Measurements from ENCODE around the gene STAC3. TPM values are rescaled to one million over a fixed set of nuclear protein-coding genes. Genes with fewer than 3 reads are reported as not detected.
A peak's percentile ranks its signal among the peaks of the same experiment; 100 is the strongest.

STAC3 gene
- total and polyA plus RNA-seq, 10 of the 15 experiments (the other 5 are each of a cell fraction or from before 2014, with no cell fraction given) = 0.49 to 9.9 (median 3.8) TPM

DNA sequence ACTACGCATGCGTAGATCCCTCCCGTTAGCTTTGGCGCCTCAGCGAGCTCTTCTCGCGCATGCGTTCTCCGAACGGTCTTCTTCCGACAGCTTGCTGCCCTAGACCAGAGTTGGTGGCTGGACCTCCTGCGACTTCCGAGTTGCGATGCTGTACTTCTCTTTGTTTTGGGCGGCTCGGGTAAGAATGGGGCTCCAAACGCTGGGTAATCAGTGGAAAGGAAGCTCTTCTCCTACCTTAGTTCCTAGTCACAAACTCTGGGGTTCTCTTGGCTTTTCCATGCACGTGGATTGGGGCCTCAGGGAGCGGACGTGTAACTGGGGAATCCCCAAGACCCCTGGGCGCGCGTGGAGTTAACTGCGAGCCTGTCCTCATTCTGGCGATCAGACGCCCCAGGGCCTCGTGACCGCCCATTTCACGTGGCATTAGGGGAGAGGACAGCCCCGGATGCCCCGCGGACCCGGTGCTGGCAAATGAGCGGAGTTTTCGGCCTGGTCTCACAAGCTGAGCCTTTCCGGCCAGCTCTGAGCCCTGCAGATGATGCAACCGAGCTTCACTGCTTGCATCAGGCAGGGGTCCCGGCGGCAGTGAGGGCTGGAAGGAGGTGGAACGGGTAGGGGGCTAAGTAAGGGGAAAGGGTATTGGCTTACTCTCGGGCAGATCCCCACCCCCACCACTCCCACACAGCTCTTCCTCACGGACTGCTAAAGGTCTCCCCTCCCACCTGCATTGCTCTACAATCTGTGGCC lies 21.2 kb downstream of the STAC3 start, which contains the start of gene SHMT2 (continued):
- TF ChIP-seq, protein P1, sequence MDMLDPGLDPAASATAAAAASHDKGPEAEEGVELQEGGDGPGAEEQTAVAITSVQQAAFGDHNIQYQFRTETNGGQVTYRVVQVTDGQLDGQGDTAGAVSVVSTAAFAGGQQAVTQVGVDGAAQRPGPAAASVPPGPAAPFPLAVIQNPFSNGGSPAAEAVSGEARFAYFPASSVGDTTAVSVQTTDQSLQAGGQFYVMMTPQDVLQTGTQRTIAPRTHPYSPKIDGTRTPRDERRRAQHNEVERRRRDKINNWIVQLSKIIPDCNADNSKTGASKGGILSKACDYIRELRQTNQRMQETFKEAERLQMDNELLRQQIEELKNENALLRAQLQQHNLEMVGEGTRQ (IDR thresholded peaks at IDR 0.05; ENCODE audit: borderline replicate concordance, low read depth, low read length) = peak; percentile 36
- TF ChIP-seq MTA2 (IDR thresholded peaks at IDR 0.05; ENCODE audit: low read depth) (peak; percentile 12; the same call in 1 of the 2 replicates), SMAD5 (IDR thresholded peaks at IDR 0.05; ENCODE audit: low read depth) (peak; percentile 67; the same call in 1 of the 2 replicates), POLR2AphosphoS5 (IDR thresholded peaks at IDR 0.05; ENCODE audit: low read length) (peak; percentile 78), NBN (IDR thresholded peaks at IDR 0.05) (peak; percentile 73)
- TF ChIP-seq, protein P2, sequence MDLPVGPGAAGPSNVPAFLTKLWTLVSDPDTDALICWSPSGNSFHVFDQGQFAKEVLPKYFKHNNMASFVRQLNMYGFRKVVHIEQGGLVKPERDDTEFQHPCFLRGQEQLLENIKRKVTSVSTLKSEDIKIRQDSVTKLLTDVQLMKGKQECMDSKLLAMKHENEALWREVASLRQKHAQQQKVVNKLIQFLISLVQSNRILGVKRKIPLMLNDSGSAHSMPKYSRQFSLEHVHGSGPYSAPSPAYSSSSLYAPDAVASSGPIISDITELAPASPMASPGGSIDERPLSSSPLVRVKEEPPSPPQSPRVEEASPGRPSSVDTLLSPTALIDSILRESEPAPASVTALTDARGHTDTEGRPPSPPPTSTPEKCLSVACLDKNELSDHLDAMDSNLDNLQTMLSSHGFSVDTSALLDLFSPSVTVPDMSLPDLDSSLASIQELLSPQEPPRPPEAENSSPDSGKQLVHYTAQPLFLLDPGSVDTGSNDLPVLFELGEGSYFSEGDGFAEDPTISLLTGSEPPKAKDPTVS (IDR thresholded peaks at IDR 0.05; ENCODE audit: low read depth, low read length) = no peak
- TF ChIP-seq, protein P3, sequence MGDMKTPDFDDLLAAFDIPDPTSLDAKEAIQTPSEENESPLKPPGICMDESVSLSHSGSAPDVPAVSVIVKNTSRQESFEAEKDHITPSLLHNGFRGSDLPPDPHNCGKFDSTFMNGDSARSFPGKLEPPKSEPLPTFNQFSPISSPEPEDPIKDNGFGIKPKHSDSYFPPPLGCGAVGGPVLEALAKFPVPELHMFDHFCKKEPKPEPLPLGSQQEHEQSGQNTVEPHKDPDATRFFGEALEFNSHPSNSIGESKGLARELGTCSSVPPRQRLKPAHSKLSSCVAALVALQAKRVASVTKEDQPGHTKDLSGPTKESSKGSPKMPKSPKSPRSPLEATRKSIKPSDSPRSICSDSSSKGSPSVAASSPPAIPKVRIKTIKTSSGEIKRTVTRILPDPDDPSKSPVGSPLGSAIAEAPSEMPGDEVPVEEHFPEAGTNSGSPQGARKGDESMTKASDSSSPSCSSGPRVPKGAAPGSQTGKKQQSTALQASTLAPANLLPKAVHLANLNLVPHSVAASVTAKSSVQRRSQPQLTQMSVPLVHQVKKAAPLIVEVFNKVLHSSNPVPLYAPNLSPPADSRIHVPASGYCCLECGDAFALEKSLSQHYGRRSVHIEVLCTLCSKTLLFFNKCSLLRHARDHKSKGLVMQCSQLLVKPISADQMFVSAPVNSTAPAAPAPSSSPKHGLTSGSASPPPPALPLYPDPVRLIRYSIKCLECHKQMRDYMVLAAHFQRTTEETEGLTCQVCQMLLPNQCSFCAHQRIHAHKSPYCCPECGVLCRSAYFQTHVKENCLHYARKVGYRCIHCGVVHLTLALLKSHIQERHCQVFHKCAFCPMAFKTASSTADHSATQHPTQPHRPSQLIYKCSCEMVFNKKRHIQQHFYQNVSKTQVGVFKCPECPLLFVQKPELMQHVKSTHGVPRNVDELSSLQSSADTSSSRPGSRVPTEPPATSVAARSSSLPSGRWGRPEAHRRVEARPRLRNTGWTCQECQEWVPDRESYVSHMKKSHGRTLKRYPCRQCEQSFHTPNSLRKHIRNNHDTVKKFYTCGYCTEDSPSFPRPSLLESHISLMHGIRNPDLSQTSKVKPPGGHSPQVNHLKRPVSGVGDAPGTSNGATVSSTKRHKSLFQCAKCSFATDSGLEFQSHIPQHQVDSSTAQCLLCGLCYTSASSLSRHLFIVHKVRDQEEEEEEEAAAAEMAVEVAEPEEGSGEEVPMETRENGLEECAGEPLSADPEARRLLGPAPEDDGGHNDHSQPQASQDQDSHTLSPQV (IDR thresholded peaks at IDR 0.05) = no peak
- TF ChIP-seq, protein P4, sequence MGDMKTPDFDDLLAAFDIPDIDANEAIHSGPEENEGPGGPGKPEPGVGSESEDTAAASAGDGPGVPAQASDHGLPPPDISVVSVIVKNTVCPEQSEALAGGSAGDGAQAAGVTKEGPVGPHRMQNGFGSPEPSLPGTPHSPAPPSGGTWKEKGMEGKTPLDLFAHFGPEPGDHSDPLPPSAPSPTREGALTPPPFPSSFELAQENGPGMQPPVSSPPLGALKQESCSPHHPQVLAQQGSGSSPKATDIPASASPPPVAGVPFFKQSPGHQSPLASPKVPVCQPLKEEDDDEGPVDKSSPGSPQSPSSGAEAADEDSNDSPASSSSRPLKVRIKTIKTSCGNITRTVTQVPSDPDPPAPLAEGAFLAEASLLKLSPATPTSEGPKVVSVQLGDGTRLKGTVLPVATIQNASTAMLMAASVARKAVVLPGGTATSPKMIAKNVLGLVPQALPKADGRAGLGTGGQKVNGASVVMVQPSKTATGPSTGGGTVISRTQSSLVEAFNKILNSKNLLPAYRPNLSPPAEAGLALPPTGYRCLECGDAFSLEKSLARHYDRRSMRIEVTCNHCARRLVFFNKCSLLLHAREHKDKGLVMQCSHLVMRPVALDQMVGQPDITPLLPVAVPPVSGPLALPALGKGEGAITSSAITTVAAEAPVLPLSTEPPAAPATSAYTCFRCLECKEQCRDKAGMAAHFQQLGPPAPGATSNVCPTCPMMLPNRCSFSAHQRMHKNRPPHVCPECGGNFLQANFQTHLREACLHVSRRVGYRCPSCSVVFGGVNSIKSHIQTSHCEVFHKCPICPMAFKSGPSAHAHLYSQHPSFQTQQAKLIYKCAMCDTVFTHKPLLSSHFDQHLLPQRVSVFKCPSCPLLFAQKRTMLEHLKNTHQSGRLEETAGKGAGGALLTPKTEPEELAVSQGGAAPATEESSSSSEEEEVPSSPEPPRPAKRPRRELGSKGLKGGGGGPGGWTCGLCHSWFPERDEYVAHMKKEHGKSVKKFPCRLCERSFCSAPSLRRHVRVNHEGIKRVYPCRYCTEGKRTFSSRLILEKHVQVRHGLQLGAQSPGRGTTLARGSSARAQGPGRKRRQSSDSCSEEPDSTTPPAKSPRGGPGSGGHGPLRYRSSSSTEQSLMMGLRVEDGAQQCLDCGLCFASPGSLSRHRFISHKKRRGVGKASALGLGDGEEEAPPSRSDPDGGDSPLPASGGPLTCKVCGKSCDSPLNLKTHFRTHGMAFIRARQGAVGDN (IDR thresholded peaks at IDR 0.05) = peak; percentile 69; the same call in 1 of the 2 replicates
- TF ChIP-seq, protein P5, sequence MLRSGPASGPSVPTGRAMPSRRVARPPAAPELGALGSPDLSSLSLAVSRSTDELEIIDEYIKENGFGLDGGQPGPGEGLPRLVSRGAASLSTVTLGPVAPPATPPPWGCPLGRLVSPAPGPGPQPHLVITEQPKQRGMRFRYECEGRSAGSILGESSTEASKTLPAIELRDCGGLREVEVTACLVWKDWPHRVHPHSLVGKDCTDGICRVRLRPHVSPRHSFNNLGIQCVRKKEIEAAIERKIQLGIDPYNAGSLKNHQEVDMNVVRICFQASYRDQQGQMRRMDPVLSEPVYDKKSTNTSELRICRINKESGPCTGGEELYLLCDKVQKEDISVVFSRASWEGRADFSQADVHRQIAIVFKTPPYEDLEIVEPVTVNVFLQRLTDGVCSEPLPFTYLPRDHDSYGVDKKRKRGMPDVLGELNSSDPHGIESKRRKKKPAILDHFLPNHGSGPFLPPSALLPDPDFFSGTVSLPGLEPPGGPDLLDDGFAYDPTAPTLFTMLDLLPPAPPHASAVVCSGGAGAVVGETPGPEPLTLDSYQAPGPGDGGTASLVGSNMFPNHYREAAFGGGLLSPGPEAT (IDR thresholded peaks at IDR 0.05; ENCODE audit: low read depth) = 0 out of 2 replicates have a peak, but pooled peaks have one; percentile 20

All from GM12878 (cell line).